ENCODE measurements around the gene EXOC3.
"Not testable (repeated sequence)": the region's sequence is repeated elsewhere in the genome, so short reads cannot be mapped to it uniquely, and the experiment has no call there.

EXOC3 gene

DNA sequence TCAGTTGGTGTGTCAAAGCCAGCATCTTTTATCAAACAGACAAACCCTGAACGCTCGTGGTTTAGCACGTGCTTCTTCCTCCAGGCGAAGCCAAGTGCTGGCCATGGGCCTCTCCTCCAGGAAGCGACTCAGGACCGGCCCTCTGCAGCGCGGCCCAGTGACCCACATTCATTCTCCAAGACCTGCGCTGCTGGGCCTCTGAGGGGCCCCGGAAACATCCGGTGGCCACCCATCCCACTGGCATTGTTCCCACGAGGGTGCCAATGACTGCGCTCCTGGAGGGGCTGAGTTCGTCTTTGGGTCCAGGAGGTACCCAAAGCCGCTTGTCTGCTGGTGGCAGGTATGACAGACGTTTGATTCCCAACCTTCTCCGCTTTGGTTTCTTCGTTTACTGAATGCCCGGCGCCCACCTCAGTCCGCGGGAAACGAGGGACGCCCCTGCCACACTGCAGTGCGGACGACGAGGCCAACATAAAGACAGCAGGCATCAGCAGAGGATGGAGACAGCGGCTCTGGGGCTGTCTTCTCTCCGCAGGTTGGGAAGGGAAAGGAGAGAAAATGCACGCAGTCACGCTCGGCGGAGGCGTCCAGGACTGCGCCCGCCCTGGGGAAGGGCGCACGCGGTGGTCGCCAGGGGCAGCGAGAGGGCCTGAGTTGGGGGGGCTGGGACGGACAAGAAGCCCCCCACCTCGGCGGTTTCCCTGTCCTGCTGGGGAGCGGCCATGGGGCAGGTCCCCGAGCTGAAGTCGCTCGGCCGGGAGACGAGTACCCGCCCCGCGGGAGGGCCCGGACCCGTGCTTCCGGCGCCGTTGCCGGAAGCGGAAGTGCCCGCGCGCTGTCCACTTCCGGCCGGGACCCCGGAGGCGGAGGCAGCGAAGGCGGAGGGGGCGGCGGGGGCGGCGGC is at the start of gene EXOC3:
Gene EXOC3 (plus strand): TSS at position 842 of the 904 bp plus-strand sequence. CDS start 3,030 bp downstream, outside the sequence.
- peak in 1 of 2 donors; percentile 63 for DNase-seq (ENCODE audit: extremely low read depth in 1 of 2, low read depth in 1 of 2)

- no peak for DNase-seq (ENCODE audit: extremely low read depth in 1 of 2, low read depth in 1 of 2)
These were observed 49.1 kb upstream of the EXOC3 start for GRCh38 chr5:393846-394275.

DNA sequence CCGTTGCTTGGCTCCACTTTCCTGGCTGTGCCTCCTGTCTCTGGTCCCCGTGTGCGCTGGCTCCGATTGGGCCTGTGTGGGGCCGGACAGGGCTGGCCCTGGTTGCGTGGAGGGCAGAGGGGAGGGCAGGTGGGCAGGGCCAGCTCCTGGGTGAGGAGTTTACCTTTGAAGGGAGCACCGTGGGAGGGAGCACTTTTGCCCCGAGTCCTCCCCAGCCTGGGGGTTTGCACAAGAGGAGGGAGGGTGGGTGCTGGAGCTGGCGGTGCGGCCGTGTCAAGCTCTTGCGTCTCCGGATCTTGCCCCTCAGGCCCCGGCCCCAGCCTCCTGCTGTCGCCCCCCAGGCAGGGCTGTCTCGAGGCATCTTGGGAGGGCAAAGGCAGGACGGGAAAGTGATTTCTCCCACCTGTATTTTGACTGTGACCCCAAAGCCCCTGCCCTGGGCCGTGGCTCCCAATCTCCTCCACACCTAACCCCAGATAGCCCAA is 48.3 kb upstream of the EXOC3 start:
- no peak for DNase-seq (ENCODE audit: extremely low read depth in 1 of 2, low read depth in 1 of 2)

DNA sequence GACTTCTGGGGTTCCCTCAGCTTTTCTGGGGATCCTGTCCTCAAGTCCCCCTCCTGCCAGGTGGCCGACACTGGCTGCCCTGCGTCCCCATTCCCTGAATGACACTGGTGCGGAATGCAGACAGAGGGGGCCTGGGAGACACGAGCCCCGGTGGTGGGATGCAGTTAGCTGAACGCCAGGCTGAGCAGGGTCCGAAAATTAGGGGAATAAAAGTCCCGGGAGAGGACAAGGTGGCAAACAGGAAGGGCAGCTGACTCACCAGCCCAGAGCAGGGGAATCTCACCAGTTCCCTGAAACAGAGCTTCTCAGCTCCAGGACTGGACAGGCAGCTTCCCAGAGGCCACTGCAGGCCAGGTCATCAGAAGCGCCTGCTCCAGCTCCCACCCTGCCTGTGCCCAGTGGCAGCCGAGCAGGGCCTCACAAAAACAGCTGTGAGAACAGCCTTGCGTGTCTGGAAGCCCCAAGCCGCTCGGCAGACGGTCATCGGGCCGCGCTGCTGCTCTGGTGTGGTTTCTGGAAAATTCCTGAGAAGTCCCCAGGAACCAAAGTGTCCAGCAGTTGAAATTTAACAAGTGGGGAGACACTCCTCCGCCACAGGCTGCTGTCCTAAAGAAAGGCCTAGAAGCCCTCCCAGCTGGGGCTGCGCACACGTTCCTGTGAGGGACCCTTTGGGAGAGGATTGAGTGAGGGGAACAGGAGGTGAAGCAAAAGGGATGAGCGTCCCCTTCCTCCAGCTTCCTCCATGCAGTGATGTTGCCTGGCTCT is 47.6 kb upstream of the EXOC3 start:
- DNase-seq (ENCODE audit: extremely low read depth in 1 of 2, low read depth in 1 of 2) = no peak

GRCh38 chr5:395921-396530 is 47.0 kb upstream of the EXOC3 start:
- no peak for DNase-seq (ENCODE audit: extremely low read depth in 1 of 2, low read depth in 1 of 2)

- no peak for DNase-seq (ENCODE audit: extremely low read depth in 1 of 2, low read depth in 1 of 2)
These were observed 46.4 kb upstream of the EXOC3 start for GRCh38 chr5:396531-396961.

DNA sequence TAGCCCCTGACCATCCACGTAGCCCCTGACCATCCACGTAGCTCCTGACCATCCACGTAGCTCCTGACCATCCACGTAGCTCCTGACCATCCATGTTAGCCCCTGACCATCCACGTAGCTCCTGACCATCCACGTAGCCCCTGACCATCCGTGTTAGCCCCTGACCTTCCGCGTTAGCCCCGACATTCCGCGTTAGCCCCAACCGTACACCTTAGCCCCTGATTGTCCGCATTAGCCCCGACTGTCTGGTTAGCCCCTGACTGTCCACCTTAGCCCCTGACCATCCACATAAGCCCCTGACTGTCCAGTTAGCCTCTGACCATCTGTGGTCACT is 44.9 kb upstream of the EXOC3 start:
- not testable (repeated sequence) for DNase-seq (ENCODE audit: extremely low read depth in 1 of 2, low read depth in 1 of 2)

- no peak for DNase-seq (ENCODE audit: extremely low read depth in 1 of 2, low read depth in 1 of 2)
These were observed 44.3 kb upstream of the EXOC3 start for GRCh38 chr5:398475-399295.

DNA sequence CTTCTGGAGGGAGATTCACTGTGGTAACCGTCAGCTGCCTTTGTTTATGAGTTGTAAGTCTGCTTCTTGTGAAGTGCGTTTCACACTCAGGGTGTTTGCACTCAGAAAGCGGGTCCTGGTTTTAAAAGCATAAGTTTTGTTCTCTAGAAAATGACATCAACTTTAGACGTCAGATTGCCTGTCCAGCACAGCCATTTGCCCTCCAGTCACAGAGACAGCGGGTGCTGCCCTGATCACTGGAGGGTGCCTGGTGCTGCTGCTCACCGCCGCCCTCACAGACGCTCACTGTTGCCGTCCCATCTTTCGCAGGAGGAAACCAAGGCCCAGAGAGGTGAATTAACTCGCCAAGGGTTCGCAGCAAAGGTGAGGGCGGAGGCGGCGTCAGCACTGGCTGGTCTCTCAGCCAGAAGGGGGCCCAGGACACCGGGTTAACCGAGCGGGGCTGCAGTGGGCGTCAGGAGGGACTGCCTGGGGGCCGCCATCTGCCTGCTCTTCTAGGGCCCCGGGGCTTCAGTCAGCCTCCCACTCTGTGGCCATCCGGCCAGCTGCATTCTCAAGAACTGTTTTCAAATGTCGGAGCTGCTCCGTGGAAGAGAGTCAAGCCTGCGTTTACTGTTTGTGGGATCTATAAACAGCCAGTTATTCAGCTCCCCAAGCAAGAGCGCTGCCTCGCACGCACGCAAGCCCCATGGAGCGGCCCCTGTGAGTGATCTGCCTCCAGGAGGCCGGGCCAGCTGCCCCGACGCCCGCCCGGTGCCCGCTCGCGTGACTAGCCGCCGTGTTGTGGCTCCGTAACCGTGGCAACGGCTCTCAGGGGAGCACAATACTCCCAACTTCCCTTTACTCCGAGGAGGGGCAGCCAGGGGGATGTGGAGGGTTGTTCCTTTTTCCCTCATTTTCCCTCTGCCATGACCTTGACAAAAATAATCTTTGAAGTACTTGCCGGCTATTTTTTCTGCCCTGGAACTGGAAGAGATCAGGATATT is 43.4 kb upstream of the EXOC3 start:
- DNase-seq (ENCODE audit: extremely low read depth in 1 of 2, low read depth in 1 of 2) = no peak

GRCh38 chr5:400282-401145 is 42.5 kb upstream of the EXOC3 start:
- DNase-seq (ENCODE audit: extremely low read depth in 1 of 2, low read depth in 1 of 2) = no peak

DNA sequence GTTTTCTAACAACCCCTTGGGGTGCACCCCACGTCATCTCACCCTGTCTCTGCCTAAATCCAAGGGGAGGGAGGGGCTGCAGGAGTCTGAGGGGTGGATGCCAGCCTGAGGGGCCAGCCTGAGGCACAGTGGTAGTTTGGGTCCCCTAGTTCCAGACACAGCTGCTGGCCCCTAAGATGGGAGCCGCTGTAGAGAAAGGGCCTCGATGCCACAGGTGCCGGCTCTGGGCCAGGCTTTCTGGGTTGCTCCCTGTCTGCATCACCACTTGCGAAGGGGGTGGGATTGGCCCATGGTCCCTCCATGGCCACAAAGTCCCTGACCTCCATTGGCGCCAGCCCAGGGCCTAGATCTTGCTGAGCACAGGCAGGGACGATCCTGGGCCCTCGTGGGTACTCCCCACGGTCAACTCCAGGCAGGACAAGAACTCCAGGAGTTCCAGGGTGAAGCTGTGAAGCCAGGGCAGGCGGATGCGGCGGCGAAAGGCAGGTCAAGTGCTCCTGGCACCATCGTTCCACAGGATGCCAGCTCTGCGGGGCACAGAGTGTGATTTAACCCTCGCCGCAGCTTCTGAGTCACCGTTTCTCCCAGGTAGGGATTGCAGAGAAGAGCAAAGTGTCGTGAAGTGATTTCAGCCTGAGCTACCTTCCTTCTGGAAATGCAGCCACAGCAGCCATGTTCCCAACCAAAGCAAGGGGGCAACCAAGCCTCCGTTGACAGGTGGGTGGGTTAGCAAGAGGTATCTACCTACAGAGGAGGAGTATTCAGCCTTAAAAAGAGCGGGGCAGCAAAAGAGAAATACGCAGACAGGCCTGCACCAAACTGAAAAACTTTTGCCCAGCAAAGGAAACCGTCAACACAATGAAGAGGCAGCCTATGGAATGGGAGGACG is 41.6 kb upstream of the EXOC3 start:
- no peak for DNase-seq (ENCODE audit: extremely low read depth in 1 of 2, low read depth in 1 of 2)

GRCh38 chr5:402219-402614 is 40.8 kb upstream of the EXOC3 start:
- not testable (repeated sequence) for DNase-seq (ENCODE audit: extremely low read depth in 1 of 2, low read depth in 1 of 2)

- no peak for DNase-seq (ENCODE audit: extremely low read depth in 1 of 2, low read depth in 1 of 2)
These were observed 40.2 kb upstream of the EXOC3 start for GRCh38 chr5:402615-403359.

DNA sequence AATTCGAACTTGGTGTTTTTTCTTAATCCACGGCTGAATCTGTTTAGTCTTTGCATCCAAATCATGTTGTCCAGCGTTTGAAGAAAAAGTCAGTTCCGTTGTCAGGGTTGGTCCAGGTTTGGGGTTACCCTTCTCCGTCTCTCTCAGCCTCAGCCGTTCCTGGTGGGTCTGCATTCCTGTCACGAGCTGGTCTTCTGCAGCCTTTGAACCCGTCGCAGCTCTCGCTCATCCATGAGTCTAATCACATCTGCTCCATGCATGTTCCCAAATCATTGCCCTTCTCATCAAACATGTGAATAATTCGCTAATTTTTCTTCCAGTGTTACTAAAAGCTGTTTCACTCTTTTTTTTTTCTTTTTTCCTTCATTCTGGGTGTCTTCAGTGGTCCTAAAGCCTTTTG is 39.0 kb upstream of the EXOC3 start:
- DNase-seq (ENCODE audit: extremely low read depth in 1 of 2, low read depth in 1 of 2) = no peak

GRCh38 chr5:404666-405241 is 38.2 kb upstream of the EXOC3 start:
- no peak for DNase-seq (ENCODE audit: extremely low read depth in 1 of 2, low read depth in 1 of 2)

DNA sequence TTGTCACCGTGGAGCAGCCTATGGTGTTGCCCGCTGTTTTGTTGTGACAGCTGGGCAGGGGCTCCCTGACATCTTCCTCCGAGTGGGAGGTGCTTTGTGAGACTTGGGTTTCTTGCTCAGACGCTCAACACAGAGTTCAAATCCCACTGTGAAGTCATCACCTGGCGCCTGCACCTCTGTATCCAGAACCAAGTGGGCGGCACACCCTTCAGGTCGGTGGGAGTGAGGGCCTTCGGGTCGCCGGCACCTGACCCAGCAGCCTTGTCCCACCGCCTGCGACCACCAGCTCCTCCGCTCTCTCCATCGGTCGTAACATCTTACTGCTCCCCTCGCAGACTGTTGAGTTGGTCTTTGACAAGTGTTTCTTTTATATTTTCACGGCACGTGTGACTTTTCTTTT is 37.6 kb upstream of the EXOC3 start:
- DNase-seq (ENCODE audit: extremely low read depth in 1 of 2, low read depth in 1 of 2) = no peak

Data from activated CD8-positive, alpha-beta memory T cell treated with anti-CD3 and anti-CD28 coated beads for 1 hour (primary cell).